ENCODE results near the gene ZCCHC13.
A peak's percentile ranks its signal among the peaks of the same experiment; 100 is the strongest.

DNA sequence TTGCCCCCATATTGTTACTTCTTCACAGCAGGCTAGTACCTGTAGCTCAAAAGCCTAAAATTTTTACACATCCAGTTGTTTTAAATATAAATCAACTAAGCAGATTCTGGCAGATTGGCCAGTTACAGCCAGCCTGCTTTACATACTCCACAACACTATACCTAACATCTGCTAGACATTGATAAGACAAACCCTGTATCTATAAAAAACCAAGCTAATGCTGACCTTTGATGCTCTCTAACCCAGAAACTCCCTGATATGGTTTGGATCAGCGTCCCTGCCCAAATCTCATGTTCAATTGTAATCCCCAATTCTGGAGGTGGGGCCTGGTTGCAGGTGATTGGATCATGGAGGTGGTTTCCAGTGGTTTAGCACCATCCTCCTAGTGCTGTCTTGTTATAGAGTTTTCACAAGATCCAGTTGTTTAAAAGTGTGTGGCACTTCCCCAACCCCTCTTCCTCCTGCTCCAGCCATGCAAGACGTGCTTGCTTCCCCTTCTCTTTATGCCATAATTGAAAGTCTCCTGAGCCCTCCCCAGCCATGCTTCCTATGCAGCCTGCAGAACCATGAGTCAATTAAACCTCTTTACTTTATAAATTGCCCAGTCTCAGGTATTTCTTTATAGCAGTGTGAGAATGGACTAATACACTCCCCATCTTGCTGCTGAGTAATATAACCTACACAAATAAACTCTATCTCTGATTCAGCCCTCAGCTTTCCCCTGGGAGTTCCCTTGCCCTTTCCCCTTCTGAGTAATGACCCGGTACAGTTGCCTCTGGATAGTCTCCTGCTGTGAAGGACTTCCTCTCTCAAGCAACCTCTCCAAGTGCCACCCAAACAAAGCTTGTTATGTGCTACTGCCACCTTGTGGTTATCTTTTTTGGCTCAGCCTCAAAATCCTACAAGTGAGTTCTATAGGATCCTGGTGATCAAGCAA lies 39.6 kb downstream of the ZCCHC13 start:
- TF ChIP-seq, protein P1, sequence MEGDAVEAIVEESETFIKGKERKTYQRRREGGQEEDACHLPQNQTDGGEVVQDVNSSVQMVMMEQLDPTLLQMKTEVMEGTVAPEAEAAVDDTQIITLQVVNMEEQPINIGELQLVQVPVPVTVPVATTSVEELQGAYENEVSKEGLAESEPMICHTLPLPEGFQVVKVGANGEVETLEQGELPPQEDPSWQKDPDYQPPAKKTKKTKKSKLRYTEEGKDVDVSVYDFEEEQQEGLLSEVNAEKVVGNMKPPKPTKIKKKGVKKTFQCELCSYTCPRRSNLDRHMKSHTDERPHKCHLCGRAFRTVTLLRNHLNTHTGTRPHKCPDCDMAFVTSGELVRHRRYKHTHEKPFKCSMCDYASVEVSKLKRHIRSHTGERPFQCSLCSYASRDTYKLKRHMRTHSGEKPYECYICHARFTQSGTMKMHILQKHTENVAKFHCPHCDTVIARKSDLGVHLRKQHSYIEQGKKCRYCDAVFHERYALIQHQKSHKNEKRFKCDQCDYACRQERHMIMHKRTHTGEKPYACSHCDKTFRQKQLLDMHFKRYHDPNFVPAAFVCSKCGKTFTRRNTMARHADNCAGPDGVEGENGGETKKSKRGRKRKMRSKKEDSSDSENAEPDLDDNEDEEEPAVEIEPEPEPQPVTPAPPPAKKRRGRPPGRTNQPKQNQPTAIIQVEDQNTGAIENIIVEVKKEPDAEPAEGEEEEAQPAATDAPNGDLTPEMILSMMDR (IDR thresholded peaks at IDR 0.05; ENCODE audit: low read length) = peak; percentile 64
- TF ChIP-seq EZH2 (IDR thresholded peaks at IDR 0.05; ENCODE audit: borderline replicate concordance, low read length) = no peak

Data from OCI-LY1 (cell line).